Stimulated activated CD8-positive, alpha-beta memory T cell treated with anti-CD3 and anti-CD28 coated beads, Interleukin-15, amount 100 ng/mL, for 24 hours (primary cell): ENCODE data around the gene PRR14.
"Not testable (repeated sequence)": the region's sequence is repeated elsewhere in the genome, so short reads cannot be mapped to it uniquely, and the experiment has no call there.

Experiments
- DNase-seq: peaks from one replicate; pipeline ENCODE4 v3.0.0-alpha.2; 2020; ENCODE audit warnings: low read depth

PRR14 gene

GRCh38 chr16:30632454-30632853 lies 18.3 kb upstream of the PRR14 start:
- not testable (repeated sequence) for DNase-seq

DNA sequence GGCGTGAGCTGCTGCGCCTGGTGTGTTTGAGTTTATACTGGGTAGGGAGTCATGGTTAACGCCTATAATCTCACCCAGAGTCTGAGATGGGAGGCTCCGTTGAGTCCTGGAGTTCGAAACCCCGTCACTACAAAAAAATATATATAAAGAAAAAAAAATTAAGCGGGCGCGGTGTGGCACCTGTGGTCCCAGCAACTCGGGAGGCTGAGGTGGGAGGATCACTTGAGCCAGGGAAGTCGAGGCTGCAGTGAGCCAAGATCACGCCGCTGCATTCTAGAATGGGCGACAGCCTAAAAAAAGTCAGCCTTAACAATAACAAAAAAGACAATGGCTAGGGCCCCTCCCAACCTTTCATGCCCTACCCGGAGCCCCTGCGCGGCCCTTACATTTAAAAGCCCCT lies 17.2 kb upstream of the PRR14 start:
- no peak for DNase-seq

DNA sequence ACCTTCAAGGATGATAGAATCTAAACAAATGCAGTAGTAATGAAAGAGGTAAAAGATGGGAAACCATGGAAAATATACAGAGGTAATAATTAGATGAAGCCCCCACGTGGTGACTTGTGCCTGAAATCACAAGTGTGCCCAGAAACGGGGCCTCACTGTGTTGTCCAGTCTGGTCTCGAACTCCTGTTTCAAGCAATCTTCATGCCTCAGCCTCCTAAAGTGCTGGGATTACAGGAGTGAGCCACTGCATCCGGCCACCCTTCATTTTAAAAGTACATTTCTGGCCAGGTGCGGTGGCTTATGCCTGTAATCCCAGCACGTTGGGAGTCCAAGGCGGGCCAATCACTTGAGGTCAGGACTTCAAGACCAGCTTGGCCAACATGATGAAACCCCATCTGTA lies 14.2 kb upstream of the PRR14 start:
- DNase-seq: no peak

DNA sequence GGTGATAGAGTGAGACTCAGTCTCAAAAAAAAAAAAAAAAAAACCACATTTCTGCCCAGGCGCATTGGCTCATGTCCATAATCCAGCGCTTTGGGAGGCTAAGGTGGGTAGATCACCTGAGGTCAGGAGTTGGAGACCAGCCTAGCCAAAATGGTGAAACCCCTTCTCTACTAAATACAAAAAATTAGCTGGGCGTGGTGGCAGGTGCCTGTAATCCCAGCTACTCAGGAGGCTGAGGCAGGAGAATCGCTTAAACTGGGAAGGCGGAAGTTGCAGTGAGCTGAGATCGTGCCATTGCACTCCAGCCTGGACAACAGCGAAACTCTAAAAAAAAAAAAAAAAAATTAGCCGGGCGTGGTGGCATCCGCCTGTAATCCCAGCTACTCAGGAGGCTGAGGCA lies 13.6 kb upstream of the PRR14 start:
- DNase-seq: not testable (repeated sequence)

DNA sequence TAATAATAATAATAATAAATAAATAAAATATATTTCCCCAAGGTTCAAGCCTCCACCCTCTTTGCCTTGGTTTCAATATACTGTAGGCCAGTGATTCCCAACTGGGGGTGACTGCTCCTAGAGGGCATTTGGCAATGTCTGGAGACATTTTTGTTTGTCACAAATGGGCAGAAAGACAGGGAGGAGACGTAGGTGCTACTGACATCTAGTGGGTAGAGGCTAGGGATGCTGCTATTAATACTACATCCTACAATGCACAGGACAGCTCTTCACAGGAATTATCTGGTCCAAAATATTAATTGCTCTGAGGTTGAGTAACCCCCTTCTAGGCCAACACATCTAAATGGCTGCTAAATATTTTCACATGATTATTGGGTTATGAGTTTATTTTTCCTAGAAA lies 12.8 kb upstream of the PRR14 start:
- DNase-seq: no peak

DNA sequence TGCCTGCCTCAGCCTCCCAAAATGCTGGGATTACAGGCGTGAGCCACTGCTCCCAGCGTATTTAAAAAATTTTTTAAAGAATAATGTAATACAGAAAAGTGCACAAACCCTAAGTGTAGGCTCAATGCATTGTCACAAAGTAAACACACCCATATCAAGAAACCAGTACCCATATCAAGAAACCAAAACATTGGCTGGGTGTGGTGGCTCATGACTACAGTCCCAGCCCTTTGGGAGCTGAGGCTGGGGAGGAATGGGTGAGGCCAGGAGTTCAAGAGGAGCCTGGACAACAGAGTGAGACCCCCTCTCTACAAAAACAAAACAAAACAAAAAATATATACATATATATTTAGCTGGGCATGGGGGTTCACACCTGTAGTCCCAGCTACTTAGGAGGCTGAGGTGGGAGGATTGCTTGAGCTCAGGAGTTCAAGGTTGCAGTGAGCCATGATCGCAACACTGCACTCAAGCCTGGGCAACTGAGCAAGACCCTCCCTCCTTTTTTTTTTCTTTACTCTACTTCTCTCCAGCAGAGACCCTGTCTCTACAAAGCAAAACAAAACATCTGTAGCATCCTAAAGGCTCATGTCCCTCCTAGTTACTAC lies 9.3 kb upstream of the PRR14 start:
- no peak for DNase-seq

GRCh38 chr16:30644334-30644830 lies 6.4 kb upstream of the PRR14 start:
- no peak for DNase-seq

GRCh38 chr16:30645727-30646126 lies 5.0 kb upstream of the PRR14 start:
- DNase-seq: no peak

GRCh38 chr16:30647274-30647571 lies 3.5 kb upstream of the PRR14 start:
- no peak for DNase-seq

DNA sequence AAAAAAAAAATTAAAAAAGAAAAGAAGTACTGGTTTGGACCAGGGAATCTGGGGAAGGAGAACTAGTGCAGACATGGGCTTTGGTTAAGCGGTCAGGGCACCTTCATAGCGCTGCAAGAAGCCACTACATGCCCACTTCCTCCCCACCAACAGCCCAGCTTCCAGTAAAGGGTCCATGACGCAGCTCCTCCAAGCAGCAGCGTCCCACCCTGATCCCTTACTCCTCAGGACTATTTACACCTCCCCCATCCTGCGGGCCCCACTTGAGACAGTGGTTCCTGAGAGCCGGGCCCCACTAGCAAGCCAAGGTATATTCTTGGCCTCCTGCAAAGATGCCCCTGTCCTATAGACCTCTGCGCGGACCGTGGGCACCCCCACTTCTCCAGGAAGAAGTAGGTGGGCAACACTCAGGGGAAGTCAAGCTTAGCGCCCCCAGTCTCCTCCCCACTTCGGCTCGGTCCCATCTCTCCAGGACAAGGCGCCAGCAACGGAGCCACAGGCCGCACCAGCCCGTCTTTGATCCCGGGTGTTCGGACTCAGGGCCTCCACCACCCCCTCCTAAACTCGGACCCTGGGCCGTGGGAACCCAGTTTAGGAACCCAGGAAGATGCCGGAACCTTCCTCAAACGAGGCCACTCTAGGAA lies 913 bp upstream of the PRR14 start:
- peak; percentile 20 for DNase-seq

DNA sequence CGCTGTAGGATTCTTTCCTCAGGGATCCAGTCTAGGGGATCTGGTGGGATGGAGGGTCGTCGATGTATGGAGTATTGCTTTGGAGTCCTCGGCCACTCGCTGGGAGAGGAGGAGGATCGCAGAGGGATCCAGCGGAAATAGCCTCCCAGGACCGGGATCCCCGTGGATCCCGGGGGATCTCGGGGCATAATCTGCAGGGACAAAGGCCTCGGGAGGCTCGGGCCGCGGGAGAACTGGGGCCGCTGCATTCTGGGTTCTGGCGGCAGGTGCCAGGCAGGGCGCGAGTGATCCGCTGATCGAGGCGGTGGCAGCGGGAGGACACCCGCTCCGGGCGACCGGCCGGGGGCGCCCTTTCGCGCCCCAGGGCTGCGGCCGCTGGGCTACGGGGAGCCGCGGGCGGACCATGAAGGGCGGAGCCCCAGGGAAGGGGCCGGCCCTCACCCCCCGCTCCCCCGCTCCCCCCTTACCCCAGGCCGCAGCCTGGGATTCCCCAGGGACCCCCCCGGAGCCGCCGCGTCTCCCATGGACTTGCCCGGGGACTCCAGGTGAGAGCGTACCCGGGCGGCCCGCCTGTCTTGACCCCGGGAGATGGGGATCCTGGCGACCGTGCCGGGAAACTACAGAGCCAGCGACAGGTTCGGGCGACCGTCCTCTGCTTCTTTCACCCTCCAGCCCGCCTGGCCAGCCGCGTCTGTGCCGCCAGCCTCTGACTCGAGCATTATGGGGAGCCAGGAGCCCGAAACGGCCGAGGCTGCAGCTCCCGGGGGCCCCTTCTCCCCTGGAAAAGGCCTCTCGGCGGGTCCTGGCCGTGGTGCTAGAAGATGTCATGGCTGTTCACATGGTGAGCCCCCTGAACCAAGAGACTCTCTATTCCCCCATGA lies 604 bp downstream of the PRR14 start:
- peak; percentile 64 for DNase-seq

- no peak for DNase-seq
Measured at GRCh38 chr16:30652005-30652296, 1.2 kb downstream of the PRR14 start.

DNA sequence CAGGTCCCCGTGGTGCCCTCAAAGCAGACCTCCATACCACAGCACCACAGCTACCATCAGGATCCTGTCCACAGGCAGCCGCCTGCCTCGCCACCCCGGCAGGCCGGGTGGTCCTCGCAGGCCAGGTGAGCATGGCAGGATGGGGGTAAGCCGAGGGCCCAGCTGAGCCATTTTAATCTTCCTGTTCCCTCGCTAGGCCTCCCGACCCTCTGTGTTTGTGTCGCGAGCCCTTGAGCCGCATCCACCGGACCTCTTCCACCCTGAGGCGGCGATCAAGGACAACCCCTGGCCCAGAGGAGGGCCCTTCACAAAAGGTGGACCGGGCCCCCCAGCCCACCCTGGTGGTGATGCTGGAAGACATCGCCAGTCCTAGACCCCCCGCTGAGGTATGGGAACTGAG lies 2.0 kb downstream of the PRR14 start:
- DNase-seq: no peak

DNA sequence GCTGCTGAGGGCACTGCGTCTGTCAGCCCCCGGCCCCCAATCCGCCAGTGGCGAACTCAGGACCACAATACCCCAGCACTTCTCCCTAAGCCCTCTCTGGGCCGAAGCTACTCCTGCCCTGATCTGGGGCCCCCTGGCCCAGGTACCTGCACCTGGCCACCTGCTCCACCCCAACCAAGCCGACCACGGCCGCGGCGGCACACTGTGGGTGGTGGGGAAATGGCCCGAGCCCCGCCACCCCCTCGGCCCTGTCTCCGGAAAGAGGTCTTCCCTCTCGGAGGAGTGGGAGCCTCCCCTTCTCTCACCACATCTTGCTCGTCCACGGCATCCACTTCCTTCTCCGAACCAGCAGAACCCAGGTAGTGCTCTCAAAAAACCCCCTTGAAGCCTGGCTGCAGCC lies 4.1 kb downstream of the PRR14 start:
- no peak for DNase-seq

DNA sequence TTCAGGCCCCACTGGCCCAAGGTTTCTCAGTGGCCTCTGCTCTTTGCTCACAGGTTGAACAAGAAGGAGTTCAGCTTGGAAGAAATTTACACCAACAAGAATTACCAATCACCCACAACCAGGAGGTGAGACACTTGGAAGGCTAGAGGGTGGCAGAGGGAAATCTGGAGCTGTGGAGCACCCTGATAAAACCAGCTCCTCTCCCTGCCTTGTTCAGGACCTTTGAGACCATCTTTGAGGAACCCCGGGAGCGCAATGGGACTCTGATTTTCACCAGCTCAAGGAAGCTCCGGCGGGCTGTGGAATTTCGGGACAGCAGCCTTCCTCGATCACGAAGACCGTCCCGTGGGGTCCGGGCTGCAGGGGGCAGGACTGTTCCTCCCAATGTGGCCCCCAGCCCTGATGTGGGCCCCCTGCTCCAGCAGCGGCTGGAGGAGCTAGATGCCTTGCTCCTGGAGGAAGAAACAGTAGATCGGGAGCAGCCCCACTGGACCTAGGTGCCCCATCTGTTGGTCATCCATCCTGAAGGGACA lies 5.1 kb downstream of the PRR14 start:
- DNase-seq: no peak

DNA sequence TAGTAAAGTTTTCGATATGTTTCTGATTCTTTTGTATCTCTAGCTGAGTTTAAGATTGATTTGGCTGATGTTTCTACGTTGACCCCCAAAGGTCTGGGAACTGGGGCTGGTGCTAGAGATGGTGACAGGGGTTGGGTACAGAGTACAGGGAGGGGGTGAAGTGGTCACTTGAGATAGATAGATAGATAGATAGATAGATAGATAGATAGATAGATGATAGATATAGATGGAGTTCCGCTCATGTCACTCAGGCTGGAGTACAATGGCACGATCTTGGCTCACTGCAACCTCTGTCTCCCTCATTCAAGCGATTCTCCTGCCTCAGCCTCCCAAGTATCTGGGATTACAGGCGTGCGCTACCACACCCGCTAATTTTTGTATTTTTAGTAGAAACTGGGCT lies 5.6 kb downstream of the PRR14 start:
- DNase-seq: no peak

DNA sequence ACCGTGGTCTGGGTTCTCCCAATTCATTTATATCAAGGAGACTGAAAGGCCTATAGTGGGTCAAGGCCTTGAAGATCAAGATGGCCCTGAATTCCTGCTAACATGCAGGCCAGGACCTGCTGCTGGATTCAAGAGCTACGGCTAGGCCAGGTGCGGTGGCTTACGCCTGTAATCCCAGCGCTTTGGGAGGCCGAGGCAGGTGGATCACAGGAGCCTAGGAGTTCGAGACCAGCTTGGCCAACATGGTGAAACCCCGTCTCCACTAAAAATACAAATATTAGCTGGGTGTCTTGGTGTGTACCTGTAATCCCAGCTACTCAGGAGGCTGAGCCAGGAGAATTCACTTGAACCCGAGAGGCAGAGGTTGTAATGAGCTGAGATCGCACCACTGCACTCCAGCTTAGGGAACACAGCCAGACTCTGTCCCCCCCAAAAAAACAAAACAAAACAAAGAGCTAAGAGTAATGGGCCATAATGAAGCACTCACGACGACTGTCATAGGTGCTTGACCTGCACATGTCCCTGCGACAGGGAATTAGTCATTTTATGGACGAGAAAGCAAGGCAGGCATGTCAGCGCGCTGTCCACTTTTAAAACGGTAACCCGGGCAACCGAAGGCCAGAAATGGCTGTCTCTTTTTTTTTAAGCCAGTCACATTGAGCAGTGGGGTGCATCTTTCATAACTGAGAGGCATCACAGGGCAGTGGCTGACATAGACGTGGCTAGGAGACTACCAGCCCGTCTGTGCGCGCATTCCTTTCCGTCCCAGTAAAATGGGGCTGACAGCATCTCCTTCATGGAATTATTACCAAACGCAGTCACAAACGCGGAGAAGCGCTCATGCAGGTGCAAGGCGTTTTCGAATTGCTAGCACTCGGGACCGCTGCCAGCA lies 6.5 kb downstream of the PRR14 start:
- DNase-seq: no peak

GRCh38 chr16:30657866-30658730 lies 7.3 kb downstream of the PRR14 start, which contains the start of gene FBRS:
TSS of gene FBRS (plus strand) at chr16:30658431. CDS start at chr16:30659519, 1,088 bp downstream.
- DNase-seq: peak; percentile 97

DNA sequence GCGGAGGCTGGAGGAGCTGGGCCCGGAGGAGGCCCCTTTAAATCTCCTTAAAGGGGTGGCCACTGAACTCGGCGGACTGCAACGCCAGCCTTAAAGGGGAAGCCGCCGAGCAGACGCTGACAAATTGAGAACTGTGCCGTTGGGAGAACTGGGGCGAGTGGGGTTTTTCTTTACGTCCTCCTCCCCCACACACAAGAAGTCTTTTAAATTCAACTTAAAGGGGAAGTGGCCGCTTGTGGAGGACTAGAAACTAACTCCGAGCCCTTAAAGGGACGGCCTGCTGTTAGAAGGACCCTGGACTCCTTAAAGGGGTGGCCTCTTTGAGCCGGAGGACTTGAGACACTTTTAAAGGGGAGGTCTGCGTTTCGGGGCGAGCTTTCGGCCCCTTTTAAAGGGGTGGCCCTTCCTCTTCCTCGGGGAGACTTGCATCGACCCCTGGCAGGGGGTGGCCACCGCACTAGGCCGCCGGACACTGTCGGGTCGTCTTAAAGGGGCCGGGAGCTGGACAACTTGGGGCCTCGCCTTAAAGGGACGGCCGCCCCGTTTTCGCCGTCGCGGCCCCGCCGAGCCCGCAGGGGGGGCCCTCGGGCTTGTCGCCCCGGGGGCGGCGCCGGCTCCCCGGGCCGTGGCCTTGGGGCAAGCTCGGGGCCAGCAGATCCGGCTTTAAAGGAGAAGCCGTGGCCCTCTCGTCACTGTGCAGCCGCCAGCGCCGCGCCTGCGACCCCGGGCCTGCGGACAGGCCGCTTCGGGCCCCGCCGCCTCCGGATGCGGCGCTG lies 8.2 kb downstream of the PRR14 start:
- DNase-seq: peak; percentile 43
